HCT116 (cell line): Measurements from ENCODE around the gene GRIFIN. TPM values are rescaled to one million over a fixed set of nuclear protein-coding genes. Genes with fewer than 3 reads are reported as not detected.

Source experiments
- ATAC-seq: fragments of 200-7000 bp; cut with Tn5 transposase; 2 replicates; pipeline ENCODE4 v1.9.1; 2020; ENCODE audit warnings: mild to moderate bottlenecking, moderate library complexity
- BruUV-seq: library from RNA; stranded (reverse); fragments of 400-500 nt; replicated peaks from 2 replicates; lab custom pipeline; 2021; lab: Mats Ljungman, UMichigan
- CTCF ChIA-PET: fragments of 300-600 bp; sonication (Branson Sonifier 250); formaldehyde crosslinking; loops from one replicate; lab custom pipeline; 2021; ENCODE audit warnings: antibody characterized with exemption; lab: Charles Lee
- POLR2A ChIA-PET: fragments of 300-600, 350-600 bp; sonication (Branson Sonifier 250); formaldehyde crosslinking; loops from one replicate; lab custom pipeline; 2021; ENCODE audit warnings: antibody characterized with exemption; lab: Charles Lee
- RAD21 ChIA-PET, 2 experiments: fragments of 300-600 bp; sonication (Branson Sonifier 250); formaldehyde crosslinking; loops; one replicate each; lab custom pipeline; 2023; ENCODE audit warnings: low total read pairs in 2 of 2; ENCODE audit not compliant: uncharacterized antibody in 2 of 2, unreplicated experiment in 2 of 2, low non-redundant PET in 1 of 2; lab: Charles Lee
- DNase-seq: peaks from one replicate; pipeline ENCODE4 v3.0.0-alpha.2; 2010; ENCODE audit warnings: low read depth, low spot score
- H2AFZ ChIP-seq: fragments of 200-600 bp; shearing (Covaris generic), sonication (generic); 2 replicates; pipeline ENCODE4 v1.6.1; 2017; ENCODE audit warnings: low read depth, mixed run types, mixed read lengths, antibody characterized with exemption, low read length; ENCODE audit not compliant: poor library complexity, severe bottlenecking
- H3K27ac ChIP-seq: 2 replicates; pipeline ENCODE4 v1.5.1; 2012; ENCODE audit warnings: low read depth, low read length
- H3K27me3 ChIP-seq: fragments of 200-600 bp; sonication (generic); 2 replicates; pipeline ENCODE4 v1.6.1; 2016; ENCODE audit warnings: mixed run types, low read length, mixed read lengths; ENCODE audit not compliant: insufficient read depth
- H3K36me3 ChIP-seq, 2 experiments: fragments of 200-500 bp in 1 of 2; fragments of 200-600 bp in 1 of 2; sonication (Bioruptor generic) in 1 of 2; sonication (generic) in 1 of 2; 2 replicates each; pipeline versions ENCODE4 v1.5.1 to v1.6.1; 2014 to 2016; ENCODE audit warnings: low read length in 2 of 2, inconsistent platforms in 1 of 2, mixed read lengths in 1 of 2, mixed run types in 1 of 2; ENCODE audit not compliant: insufficient read depth in 2 of 2, control insufficient read depth in 1 of 2
- H3K4me1 ChIP-seq, 2 experiments: fragments of 200-600 bp in 1 of 2; sonication (generic) in 1 of 2; 2 replicates each; pipeline versions ENCODE4 v1.5.1 to v1.6.1; 2012 to 2017; ENCODE audit warnings: low read length in 2 of 2, inconsistent platforms in 1 of 2, mild to moderate bottlenecking in 1 of 2, mixed read lengths in 1 of 2, mixed run types in 1 of 2, moderate library complexity in 1 of 2; ENCODE audit not compliant: insufficient read depth in 2 of 2, control insufficient read depth in 1 of 2
- H3K4me2 ChIP-seq: fragments of 200-600 bp; sonication (generic); 2 replicates; pipeline ENCODE4 v1.6.1; 2017; ENCODE audit warnings: mixed run types, low read length, mixed read lengths
- H3K4me3 ChIP-seq, 2 experiments: fragments of 200-600 bp in 1 of 2; sonication (generic) in 1 of 2; replicated peaks in 1 of 2; 2 replicates each; pipeline ENCODE4 v1.5.1; 2011 to 2016; ENCODE audit warnings: low read length in 2 of 2, control low read depth in 1 of 2, low read depth in 1 of 2, mild to moderate bottlenecking in 1 of 2, mixed read lengths in 1 of 2, mixed run types in 1 of 2
- H3K79me2 ChIP-seq: fragments of 200-600 bp; sonication (generic); 2 replicates; pipeline ENCODE4 v1.6.1; 2017; ENCODE audit warnings: mild to moderate bottlenecking, mixed run types, low read length, moderate library complexity, mixed read lengths; ENCODE audit not compliant: insufficient read depth
- H3K9ac ChIP-seq: fragments of 200-600 bp; sonication (generic); 2 replicates; pipeline ENCODE4 v1.6.1; 2016; ENCODE audit warnings: low read length, mixed read lengths
- H3K9me2 ChIP-seq: fragments of 200-600 bp; sonication (generic), shearing (Covaris generic); 2 replicates; pipeline ENCODE4 v1.6.1; 2017; ENCODE audit warnings: mixed run types, mild to moderate bottlenecking, moderate library complexity; ENCODE audit not compliant: insufficient read depth
- H3K9me3 ChIP-seq, 2 experiments: fragments of 200-500 bp in 1 of 2; fragments of 200-600 bp in 1 of 2; sonication (Bioruptor generic) in 1 of 2; sonication (generic) in 1 of 2; 2 replicates each; pipeline ENCODE4 v1.6.1; 2014 to 2017; ENCODE audit warnings: low read length in 2 of 2, mixed read lengths in 2 of 2, inconsistent platforms in 1 of 2, low read depth in 1 of 2, mild to moderate bottlenecking in 1 of 2, mixed run types in 1 of 2, moderate library complexity in 1 of 2; ENCODE audit not compliant: control insufficient read depth in 1 of 2, insufficient read depth in 1 of 2
- H4K20me1 ChIP-seq: fragments of 200-600 bp; sonication (generic), shearing (Covaris generic); 2 replicates; pipeline ENCODE4 v1.6.1; 2017; ENCODE audit warnings: mixed run types, mild to moderate bottlenecking, moderate library complexity; ENCODE audit not compliant: insufficient read depth
- CBX3 ChIP-seq: IDR thresholded peaks from 2 replicates; pipeline ENCODE4 v1.6.1; 2012; ENCODE audit warnings: low read depth
- CEBPB ChIP-seq: IDR thresholded peaks from 2 replicates; pipeline ENCODE4 v1.6.1; 2012; ENCODE audit warnings: low read depth
- CTCF ChIP-seq, 3 experiments: fragments of 200-600 bp in 1 of 3; sonication (generic) in 1 of 3; IDR thresholded peaks in 2 of 3; conservative IDR thresholded peaks in 1 of 3; 2 replicates each; pipeline ENCODE4 v1.5.1; 2012 to 2017; ENCODE audit warnings: low read depth in 2 of 3, low read length in 2 of 3, antibody characterized with exemption in 1 of 3, borderline replicate concordance in 1 of 3, control low read depth in 1 of 3, mild to moderate bottlenecking in 1 of 3, mixed read lengths in 1 of 3, mixed run types in 1 of 3, moderate library complexity in 1 of 3; ENCODE audit not compliant: insufficient read depth in 1 of 3
- EGR1 ChIP-seq: IDR thresholded peaks from 2 replicates; pipeline ENCODE4 v1.6.1; 2012; ENCODE audit warnings: low read depth
- ELF1 ChIP-seq: IDR thresholded peaks from 2 replicates; pipeline ENCODE4 v1.6.1; 2012; ENCODE audit warnings: low read depth, borderline replicate concordance
- EZH2phosphoT487 ChIP-seq: fragments of 200-600 bp; IDR thresholded peaks from 2 replicates; pipeline ENCODE4 v1.6.1; 2018; ENCODE audit warnings: antibody characterized with exemption, borderline replicate concordance
- FOSL1 ChIP-seq: IDR thresholded peaks from 2 replicates; pipeline ENCODE4 v1.6.1; 2012; ENCODE audit warnings: low read depth
- JUND ChIP-seq: IDR thresholded peaks from 2 replicates; pipeline ENCODE4 v1.6.1; 2012
- MAX ChIP-seq: IDR thresholded peaks from 2 replicates; pipeline ENCODE4 v1.6.1; 2012
- POLR2A ChIP-seq: IDR thresholded peaks from 2 replicates; pipeline ENCODE4 v1.7.0; 2011; ENCODE audit warnings: borderline replicate concordance; ENCODE audit not compliant: insufficient read depth, insufficient read length; ENCODE audit errors: extremely low read depth
- RAD21 ChIP-seq: IDR thresholded peaks from 2 replicates; pipeline ENCODE4 v1.6.1; 2012; ENCODE audit warnings: low read depth, mild to moderate bottlenecking
- SIN3A ChIP-seq: IDR thresholded peaks from 2 replicates; pipeline ENCODE4 v1.6.1; 2012; ENCODE audit warnings: low read depth
- SP1 ChIP-seq: IDR thresholded peaks from 2 replicates; pipeline ENCODE4 v1.6.1; 2012; ENCODE audit warnings: low read depth
- TCF7L2 ChIP-seq: IDR thresholded peaks from 2 replicates; pipeline ENCODE4 v1.7.0; 2011; ENCODE audit warnings: borderline replicate concordance, inconsistent platforms; ENCODE audit not compliant: insufficient read depth, insufficient read length; ENCODE audit errors: extremely low read depth
- YY1 ChIP-seq: IDR thresholded peaks from 2 replicates; pipeline ENCODE4 v1.6.1; 2011; ENCODE audit warnings: low read length, low read depth, moderate library complexity, mild to moderate bottlenecking; ENCODE audit not compliant: insufficient replicate concordance; ENCODE audit errors: extremely low read depth
- ZBTB33 ChIP-seq: IDR thresholded peaks from 2 replicates; pipeline ENCODE4 v1.6.1; 2011; ENCODE audit warnings: mild to moderate bottlenecking, low read length, moderate library complexity; ENCODE audit not compliant: insufficient replicate concordance; ENCODE audit errors: extremely low read depth
- ZFX ChIP-seq: fragments of 450-650 bp; IDR thresholded peaks from 2 replicates; pipeline ENCODE4 v1.6.1; 2017
- ZNF274 ChIP-seq: fragments of 200-500 bp; sonication (Bioruptor generic); IDR thresholded peaks from 2 replicates; pipeline ENCODE4 v1.6.1; 2014; ENCODE audit warnings: mild to moderate bottlenecking, low read depth, low read length, inconsistent platforms
- intact Hi-C: fragments of 100-400 bp; cut with micrococcal nuclease; formaldehyde crosslinking; loops from 2 replicates; pipeline ENCODE4 v1.10.0; 2022
- total RNA-seq: library from RNA; stranded (reverse); gene quantifications from one replicate; pipeline ENCODE4 v1.2.1, GENCODE V29; 2021; ENCODE audit not compliant: unreplicated experiment

Gene GRIFIN
- total RNA-seq, 1 experiment from 2014 or later = not detected

GRCh38 chr7:2497065-2497464 is 20.9 kb upstream of the GRIFIN start:
- no peaks in the 10 kb centered on the region for H3K27me3 ChIP-seq
- ATAC-seq = no peak
- POLR2A ChIA-PET = no interaction called here
- BruUV-seq = no TSS peak
- no peaks in the 10 kb centered on the region for H3K79me2 ChIP-seq
- H3K27ac ChIP-seq = no peak overlapping the region
- no peak overlapping the region for H3K9ac ChIP-seq
- no peaks in the 10 kb centered on the region for H3K36me3 ChIP-seq
- RAD21 ChIA-PET = no interaction called here
- CTCF ChIA-PET = no interaction called here
- no peak overlapping the region for H3K4me2 ChIP-seq
- DNase-seq = no peak
- H3K4me1 ChIP-seq = no peaks in the 10 kb centered on the region; a peak in 1 of 4 replicates
- intact Hi-C loops = no loop called here
- H2AFZ ChIP-seq = no peak overlapping the region
- H3K9me2 ChIP-seq = no peaks in the 10 kb centered on the region
- no peak overlapping the region for H3K4me3 ChIP-seq
- no peaks in the 10 kb centered on the region for H3K9me3 ChIP-seq
- no peaks in the 10 kb centered on the region for H4K20me1 ChIP-seq
- TF ChIP-seq YY1 (no peak), FOSL1 (no peak), RAD21 (no peak), POLR2A (no peak), ELF1 (no peak), CBX3 (no peak)
- TF ChIP-seq, all 23 proteins: peak for 0

- Histone ChIP-seq H3K79me2 (no peaks in the 10 kb centered on the region), H3K4me1 (no peaks in the 10 kb centered on the region; a peak in 1 of 4 replicates), H3K9me2 (no peaks in the 10 kb centered on the region), H3K9ac (no peak overlapping the region), H3K36me3 (no peaks in the 10 kb centered on the region), H3K27me3 (no peaks in the 10 kb centered on the region), H4K20me1 (no peaks in the 10 kb centered on the region), H3K4me2 (no peak overlapping the region), H3K27ac (no peak overlapping the region), H3K4me3 (no peak overlapping the region), H2AFZ (no peak overlapping the region), H3K9me3 (no peaks in the 10 kb centered on the region)
- BruUV-seq = no TSS peak
- DNase-seq (no peak), ATAC-seq (no peak)
- ChIA-PET POLR2A (no interaction called here), RAD21 (no interaction called here), CTCF (no interaction called here)
- intact Hi-C loops = no loop called here
- TF ChIP-seq ZFX (no peak), MAX (no peak), ZNF274 (no peak), CEBPB (no peak), CBX3 (no peak), EZH2phosphoT487 (no peak), ZBTB33 (no peak), ELF1 (no peak), SP1 (no peak), JUND (no peak), YY1 (no peak), CTCF (IDR thresholded peaks at IDR 0.05 in 2 of 3, conservative IDR thresholded peaks at IDR 0.05 in 1 of 3; ENCODE audit: borderline replicate concordance in 1 of 3, insufficient read depth in 1 of 3, low read depth in 2 of 3, low read length in 2 of 3) (no peak), EGR1 (no peak), TCF7L2 (no peak), FOSL1 (no peak), SIN3A (no peak)
Observed at GRCh38 chr7:2496375-2496774, 20.2 kb upstream of the GRIFIN start.
